NCI-H146 treated with DMSO at 0.1 percent for 48 hours (cell line): ENCODE data around the gene TMEM140.
"Not testable (repeated sequence)": the region's sequence is repeated elsewhere in the genome, so short reads cannot be mapped to it uniquely, and the experiment has no call there.

Experiments used
- DNase-seq: peaks from one replicate; lab custom pipeline; 2025; ENCODE audit not compliant: unreplicated experiment; lab: John Stamatoyannopoulos, UW

The TMEM140 gene

GRCh38 chr7:135171581-135172291 is 23.9 kb downstream of the TMEM140 start:
- DNase-seq: not testable (repeated sequence)

GRCh38 chr7:135173916-135174315 is 26.0 kb downstream of the TMEM140 start:
- DNase-seq: not testable (repeated sequence)

GRCh38 chr7:135174941-135175340 is 27.1 kb downstream of the TMEM140 start:
- DNase-seq: no peak

DNA sequence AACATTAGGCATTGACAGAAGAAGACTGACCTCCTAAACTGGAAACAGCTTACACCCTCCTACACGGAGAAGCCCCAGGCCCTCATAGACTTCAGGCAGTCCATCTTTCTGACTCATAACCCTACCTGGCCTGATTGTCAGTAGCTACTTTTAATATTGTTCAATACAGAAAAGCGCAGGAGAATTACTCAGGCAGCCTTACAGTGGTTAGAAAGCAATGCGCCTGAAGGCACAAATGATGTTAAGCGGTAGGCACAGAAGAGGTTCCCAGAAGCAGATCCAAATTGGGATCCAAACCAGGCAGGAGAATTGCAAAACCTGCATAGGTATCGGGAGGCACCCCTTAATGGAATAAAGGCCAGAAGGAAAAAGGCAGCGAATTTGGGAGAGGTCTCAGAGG is 28.1 kb downstream of the TMEM140 start:
- DNase-seq: no peak

GRCh38 chr7:135177028-135177696 is 29.3 kb downstream of the TMEM140 start:
- DNase-seq: no peak

GRCh38 chr7:135178364-135178763 is 30.5 kb downstream of the TMEM140 start:
- no peak for DNase-seq

DNA sequence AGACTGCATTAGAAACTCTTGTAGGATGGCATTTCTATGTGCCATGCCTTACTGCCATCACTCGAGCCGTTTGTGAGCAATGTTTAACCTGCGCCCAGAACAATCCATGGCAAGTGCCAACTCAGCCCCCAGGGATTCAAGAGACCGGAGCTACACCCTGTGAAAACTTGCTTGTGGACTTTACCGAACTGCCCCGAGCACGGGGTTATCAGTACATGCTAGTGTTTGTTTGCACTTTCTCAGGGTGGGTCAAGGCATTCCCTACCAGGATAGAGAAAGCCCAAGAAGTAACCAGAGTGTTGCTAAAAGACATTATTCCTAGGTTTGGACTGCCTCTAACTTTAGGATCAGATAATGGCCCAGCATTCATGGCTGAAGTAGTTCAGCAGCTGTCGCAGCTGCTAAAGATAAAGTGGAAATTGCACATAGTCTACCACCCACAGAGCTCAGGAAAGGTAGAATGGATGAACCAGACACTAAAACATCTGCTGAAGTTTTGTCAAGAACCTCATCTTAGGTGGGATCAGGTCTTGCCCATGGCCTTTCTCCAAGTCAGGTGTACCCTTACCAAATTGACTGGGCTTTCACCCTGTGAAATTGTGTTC is 31.6 kb downstream of the TMEM140 start:
- DNase-seq: no peak

DNA sequence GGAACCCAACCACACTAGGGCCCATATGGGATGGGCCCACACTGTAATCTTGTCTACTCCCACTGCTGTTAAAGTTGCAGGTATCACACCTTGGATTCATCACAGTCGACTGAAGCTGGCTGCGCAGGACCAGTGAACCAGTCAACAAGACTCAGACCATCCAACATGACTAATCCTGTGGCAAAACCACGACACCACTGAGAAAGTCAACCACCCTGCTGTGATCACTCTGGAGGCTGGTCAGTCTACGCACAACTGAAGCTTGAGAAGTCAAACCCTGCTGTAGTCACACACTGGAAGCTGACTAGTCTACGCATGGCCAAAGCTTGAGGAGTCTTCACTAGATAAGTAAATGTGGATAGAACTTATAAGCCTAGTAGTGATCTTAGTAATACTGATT is 32.2 kb downstream of the TMEM140 start:
- DNase-seq: no peak

DNA sequence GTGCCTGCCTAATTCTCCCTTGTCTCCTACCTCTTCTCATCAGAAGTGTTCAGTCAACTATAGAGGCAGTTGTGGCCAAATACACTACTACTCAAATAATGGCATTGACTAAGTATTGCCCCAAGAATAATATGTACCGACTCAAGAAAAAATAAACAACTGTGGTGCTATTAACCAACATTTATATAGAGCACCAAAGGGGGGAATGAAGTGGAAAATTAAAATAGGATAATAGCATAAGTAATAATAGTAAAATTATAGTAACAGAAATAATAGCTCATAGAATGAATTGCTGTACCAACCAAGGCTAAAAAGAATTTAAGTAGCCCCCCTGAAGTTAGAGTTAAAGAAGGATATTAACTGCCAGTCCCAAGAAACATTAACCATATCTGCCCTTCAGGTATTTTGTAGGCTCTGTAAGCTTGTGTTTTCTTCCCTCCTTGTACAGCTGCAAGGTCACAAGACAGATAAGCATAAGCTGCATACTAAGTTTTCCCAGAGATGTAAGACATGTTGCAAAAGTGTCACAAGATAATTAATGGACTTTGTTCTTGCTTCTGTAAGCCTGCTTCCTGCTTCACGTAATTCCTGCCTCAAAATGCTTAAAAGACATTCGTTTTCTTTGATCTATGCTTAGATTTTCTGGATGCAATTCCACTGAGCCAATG is 33.5 kb downstream of the TMEM140 start:
- no peak for DNase-seq

GRCh38 chr7:135181929-135182678 is 34.2 kb downstream of the TMEM140 start:
- no peak for DNase-seq

DNA sequence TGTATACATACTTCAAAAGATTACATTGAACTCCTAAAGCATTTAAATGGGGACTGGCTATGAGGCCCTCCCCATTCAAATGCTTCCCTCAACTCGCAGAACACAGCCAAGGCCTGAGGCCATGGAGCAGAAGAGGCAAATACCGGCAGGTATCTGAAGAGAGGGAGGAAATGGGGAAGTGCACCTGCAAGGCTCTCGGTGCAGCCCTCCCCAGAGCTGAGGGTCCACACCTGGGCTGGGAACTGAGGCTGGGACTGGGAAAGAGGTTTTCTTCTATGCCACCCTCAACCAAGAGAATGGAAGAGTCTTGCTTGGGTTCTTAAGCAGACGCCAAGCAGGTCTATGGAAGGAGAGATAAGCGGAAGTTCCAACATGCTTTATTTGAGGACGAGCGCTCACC is 35.6 kb downstream of the TMEM140 start:
- no peak for DNase-seq

DNA sequence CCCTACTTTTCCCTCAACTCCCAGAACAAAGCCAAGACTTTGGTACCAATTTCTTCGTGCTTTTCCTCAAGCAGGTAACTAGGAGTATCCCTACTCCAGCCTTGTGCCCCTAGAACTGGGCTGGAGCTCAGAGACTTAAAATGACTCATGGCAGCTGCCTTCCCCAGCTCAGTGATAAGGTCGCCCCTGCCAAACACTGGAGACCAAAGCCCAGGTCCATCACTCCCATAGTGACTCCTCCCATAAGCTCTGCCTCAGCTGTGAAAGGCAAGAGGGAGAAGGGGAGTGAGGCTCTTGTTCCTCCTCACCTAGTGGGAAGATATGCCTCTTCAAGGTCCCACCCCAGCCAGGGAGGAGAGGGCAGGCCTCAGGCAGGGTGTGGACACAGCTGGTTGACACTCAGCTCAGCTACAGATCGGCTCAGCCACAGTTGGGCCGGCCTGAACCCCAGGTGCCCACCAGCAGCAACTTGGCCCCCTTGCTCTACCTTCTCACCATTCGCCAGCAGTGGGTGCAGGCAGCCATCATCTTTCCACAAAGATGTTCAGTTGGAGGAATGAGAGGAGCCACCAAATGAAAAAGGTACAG is 36.5 kb downstream of the TMEM140 start:
- no peak for DNase-seq

DNA sequence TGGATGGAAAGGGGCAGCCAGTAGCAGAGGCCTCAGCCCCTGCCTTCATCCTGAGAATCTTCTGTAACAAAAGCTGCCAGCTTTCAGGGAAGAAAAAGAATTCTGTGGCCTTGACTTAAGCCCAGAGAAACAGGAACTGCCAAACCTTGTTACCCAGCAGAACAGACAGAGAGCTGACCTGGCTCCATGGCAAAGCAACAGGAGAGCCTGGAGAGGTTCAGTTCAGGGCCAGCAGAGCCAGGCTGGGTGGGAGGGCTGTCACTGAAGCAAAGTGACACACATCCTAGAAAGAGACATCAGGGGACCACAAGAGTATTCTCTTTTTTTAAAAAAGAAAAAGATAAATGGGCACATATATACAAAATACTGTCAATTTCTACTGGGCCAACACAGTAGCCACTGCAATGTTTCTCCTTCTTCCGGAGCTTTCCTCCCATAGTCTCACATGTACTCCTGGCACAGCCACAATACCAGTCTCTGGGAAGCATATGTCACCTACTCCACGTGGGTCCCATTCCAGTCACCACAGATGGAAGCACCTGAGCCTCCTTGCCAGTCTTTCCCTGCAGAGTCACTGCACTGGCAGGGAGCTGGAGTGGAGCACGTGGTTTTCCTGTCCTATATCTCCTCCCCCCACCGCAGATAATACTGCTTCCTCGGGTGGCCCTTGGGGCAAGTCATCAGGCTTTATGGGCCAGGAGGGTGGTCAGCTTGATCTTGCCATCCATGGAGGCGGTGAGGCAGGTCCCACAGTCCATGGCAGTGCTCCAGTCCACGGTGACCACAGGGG is 37.8 kb downstream of the TMEM140 start:
- DNase-seq: no peak

GRCh38 chr7:135186261-135186540 is 38.3 kb downstream of the TMEM140 start:
- DNase-seq: no peak

GRCh38 chr7:135186841-135187253 is 39.0 kb downstream of the TMEM140 start:
- DNase-seq: no peak

DNA sequence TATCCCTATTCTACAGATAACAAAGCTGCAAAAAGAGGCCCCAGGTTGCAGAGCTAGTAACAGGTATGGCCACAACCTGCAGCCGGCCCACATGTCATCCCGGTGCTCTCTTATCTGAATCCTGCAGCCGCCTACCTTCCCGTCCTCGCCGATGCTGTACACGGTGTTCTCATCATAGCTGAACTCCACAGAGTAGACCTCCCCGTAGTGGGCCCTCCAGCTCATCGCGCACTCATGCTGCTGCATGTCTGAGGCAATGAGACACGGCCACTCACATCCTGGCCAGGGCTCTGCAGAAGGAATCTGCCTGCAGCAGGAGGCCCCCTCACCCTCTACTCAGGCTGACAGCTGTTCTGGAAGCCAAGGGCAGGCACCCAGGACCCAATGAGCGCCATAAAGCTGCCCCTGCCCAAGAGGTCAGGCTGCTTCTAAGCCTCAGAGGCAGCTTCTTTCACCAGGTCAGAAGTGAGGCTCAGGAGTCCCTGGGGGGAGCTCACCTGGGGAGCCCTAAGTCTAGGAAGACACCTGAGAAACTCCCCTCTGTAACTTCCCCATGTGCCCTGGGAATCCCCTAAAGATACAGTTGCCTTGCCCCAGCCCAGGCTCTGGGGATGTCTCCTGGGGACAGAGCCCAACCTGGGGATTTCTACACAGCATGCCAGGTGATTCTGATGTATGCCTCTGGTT is 40.6 kb downstream of the TMEM140 start:
- no peak for DNase-seq

GRCh38 chr7:135189221-135189662 is 41.4 kb downstream of the TMEM140 start:
- DNase-seq: no peak

- DNase-seq: no peak
Observed at GRCh38 chr7:135189961-135190360, 42.1 kb downstream of the TMEM140 start.

GRCh38 chr7:135190703-135191102 is 42.8 kb downstream of the TMEM140 start:
- no peak for DNase-seq
